Activated CD4-positive, alpha-beta T cell treated with anti-CD3 and anti-CD28 coated beads for 36 hours (primary cell): Measurements from ENCODE around the gene CCDC57. TPM values are rescaled to one million over a fixed set of nuclear protein-coding genes. Genes with fewer than 3 reads are reported as not detected.
"Not testable (repeated sequence)": the region's sequence is repeated elsewhere in the genome, so short reads cannot be mapped to it uniquely, and the experiment has no call there.

Experiments
- ATAC-seq: fragments of 200-7000 bp; cut with Tn5 transposase; one replicate; pipeline ENCODE4 v1.10.0; 2021; ENCODE audit warnings: mild to moderate bottlenecking, moderate library complexity
- CTCF ChIA-PET: fragments of 350-600 bp; sonication (Branson Sonifier 250); formaldehyde crosslinking; loops from one replicate; lab custom pipeline; 2021; ENCODE audit warnings: antibody characterized with exemption; lab: Charles Lee
- POLR2A ChIA-PET: fragments of 350-600 bp; sonication (Branson Sonifier 250); formaldehyde crosslinking; loops from one replicate; lab custom pipeline; 2021; ENCODE audit warnings: antibody characterized with exemption, inconsistent platforms; lab: Charles Lee
- DNase-seq: peaks from one replicate; pipeline ENCODE4 v3.0.0-alpha.2; 2020
- H3K27ac Mint-ChIP-seq: one replicate; pipeline ENCODE4 v1.8.0; 2021; ENCODE audit warnings: mixed read lengths
- H3K27me3 Mint-ChIP-seq: one replicate; pipeline ENCODE4 v1.8.0; 2021; ENCODE audit warnings: mixed read lengths
- H3K36me3 Mint-ChIP-seq: one replicate; pipeline ENCODE4 v1.8.0; 2021; ENCODE audit warnings: low read depth, mixed read lengths
- H3K4me1 Mint-ChIP-seq: one replicate; pipeline ENCODE4 v1.8.0; 2021; ENCODE audit warnings: mixed read lengths
- H3K4me3 Mint-ChIP-seq: one replicate; pipeline ENCODE4 v1.8.0; 2021; ENCODE audit warnings: mild to moderate bottlenecking, moderate library complexity, mixed read lengths
- H3K9me3 Mint-ChIP-seq: one replicate; pipeline ENCODE4 v1.8.0; 2021; ENCODE audit warnings: low read depth, mixed read lengths
- intact Hi-C, 2 experiments: fragments of 100-400 bp; cut with DNase I in 1 of 2; cut with micrococcal nuclease in 1 of 2; formaldehyde crosslinking; loops; one replicate each; pipeline versions ENCODE4 v1.14.2 to v1.15.1; 2022 to 2024; cut with DNase I, micrococcal nuclease
- total RNA-seq, 2 experiments: library from RNA; stranded (reverse); gene quantifications; one replicate each; pipeline ENCODE4 v1.2.3, GENCODE V29; 2021

CCDC57 gene, protein sequence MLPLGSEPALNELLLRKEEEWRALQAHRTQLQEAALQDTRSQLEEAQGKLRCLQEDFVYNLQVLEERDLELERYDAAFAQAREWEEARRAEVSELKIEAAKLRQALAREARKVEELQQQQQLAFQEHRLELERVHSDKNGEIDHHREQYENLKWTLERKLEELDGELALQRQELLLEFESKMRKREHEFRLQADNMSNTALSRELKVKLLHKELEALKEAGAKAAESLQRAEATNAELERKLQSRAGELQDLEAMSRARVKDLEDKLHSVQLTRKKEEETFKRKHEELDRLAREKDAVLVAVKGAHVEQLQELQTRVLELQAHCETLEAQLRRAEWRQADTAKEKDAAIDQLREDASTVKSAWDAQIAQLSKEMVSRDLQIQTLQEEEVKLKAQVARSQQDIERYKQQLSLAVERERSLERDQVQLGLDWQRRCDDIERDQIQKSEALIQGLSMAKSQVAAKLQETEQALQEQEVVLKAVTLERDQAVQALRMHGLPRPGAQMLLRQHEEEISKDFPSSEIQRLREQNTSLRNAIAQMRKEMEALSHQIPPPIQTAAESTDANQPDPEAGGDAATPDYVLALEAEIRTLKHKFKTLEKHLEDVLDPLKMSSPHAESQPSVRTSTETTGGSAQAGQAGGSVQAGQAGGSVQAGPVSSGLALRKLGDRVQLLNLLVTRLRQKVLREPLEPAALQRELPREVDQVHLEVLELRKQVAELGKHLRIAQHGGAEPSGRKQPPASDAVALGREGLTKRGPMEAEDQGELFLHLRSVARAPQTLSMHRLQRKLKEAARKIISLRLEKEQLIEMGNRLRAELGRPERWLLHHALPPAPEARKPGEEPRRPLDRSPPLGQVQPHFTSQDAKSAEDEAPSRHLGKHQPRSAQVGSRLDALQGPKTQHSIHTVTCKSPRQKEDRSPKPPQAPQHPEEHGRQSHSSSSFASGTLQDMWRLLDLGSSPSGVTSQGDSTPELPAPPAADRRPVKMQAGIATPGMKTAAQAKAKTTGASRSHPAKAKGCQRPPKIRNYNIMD
- 10 to 100 TPM; 41.6 to 43.8 TPM for total RNA-seq

DNA sequence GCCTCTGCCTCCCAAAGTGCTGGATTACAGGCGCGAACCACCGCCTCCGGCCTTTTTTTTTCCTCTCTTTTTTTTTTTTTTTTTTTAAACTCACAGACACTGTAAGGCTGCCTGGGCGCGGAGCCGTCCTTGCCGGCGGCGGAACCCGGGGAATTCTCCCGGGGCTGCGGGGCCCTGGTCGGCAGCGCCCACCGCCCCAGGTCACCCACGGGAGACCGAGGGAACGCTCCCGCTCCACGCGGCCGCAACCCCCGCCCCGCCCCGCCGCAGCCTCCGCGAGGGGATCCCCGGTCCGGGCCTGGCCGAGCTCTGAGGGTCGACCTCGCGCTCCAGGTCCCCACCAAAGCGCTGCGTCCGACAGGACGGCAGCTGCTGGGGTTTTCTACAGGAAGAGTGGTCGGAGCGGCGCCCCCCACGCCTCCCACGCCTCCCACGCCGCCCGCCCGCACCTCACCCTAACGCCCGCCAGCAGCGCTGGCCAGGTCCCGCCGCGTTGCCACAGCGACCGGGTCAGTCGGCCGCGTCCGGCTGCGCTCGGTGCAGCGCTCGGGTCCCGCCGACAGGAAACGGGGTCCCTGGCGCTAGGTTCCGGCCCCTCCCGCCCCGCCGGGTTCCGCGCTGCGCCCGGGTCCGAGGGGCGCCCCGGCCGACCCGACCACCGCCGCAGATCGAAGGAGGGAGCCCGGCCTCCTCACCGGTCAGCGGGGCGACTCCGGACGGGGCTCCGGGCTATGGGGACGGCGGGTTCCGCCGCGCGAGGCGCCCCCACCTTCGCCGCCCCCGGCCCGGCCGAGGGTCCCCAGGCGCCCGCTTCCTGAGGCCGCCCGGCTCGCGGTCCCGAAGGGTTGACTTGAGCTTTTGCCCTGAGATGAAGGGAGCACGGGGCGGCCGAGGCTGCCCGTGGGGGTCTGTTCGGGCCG lies at the start of gene CCDC57:
TSS of gene CCDC57 (minus strand) at position 512 of the 920 bp plus-strand sequence. CDS start 10,898 bp downstream, outside the sequence.
- ATAC-seq (peak; percentile 67), DNase-seq (peak; percentile 88)
- Mint-ChIP-seq H3K36me3 (peaks cover 2% of the 10 kb centered on the region), H3K27me3 (no peaks in the 10 kb centered on the region), H3K4me1 (peaks cover 39% of the 10 kb centered on the region), H3K27ac (peak within 1 kb of the TSS; percentile 66), H3K4me3 (peak within 1 kb of the TSS; percentile 76), H3K9me3 (no peaks in the 10 kb centered on the region)
- ChIA-PET POLR2A (no interaction called here), CTCF (interaction anchor here (1.4 to 1.5 kb wide), 2 partner anchors 11 to 71 kb away, joined by 3 to 5 read pairs; no protein-coding TSS in a partner anchor)
- intact Hi-C loops: loop anchor here in 1 of 2 experiments (1.0 to 2.0 kb wide), 4 partner anchors 16 to 379 kb away; partner anchors contain the start of genes FASN and MCRIP1

- ATAC-seq (no peak), DNase-seq (no peak)
- Mint-ChIP-seq H3K9me3 (peaks cover 8% of the 10 kb centered on the region), H3K36me3 (peaks cover 79% of the 10 kb centered on the region), H3K27me3 (no peaks in the 10 kb centered on the region), H3K4me3 (no peak overlapping the region), H3K27ac (peak overlapping the region; percentile 42), H3K4me1 (peaks cover 40% of the 10 kb centered on the region)
- CTCF ChIA-PET: interaction anchor here (0.6 to 1.0 kb wide), 3 partner anchors 14 to 126 kb away, joined by 3 read pairs; partner anchors contain the start of gene CD7
- intact Hi-C loops: no loop called here
- POLR2A ChIA-PET: no interaction called here
Observed at GRCh38 chr17:82262344-82262743, 49.7 kb upstream of the CCDC57 start.

GRCh38 chr17:82259972-82260961 lies 47.6 kb upstream of the CCDC57 start:
- H3K4me3 Mint-ChIP-seq, POLR2A ChIA-PET, DNase-seq, H3K9me3 Mint-ChIP-seq, intact Hi-C loops, ATAC-seq, H3K27me3 Mint-ChIP-seq: not testable (repeated sequence)
- CTCF ChIA-PET: interaction anchor here (0.6 kb wide), 1 partner anchor 208 kb away, joined by 4 read pairs; no protein-coding TSS in a partner anchor
- Mint-ChIP-seq H3K27ac (peak overlapping the region; percentile 66), H3K36me3 (peaks cover 80% of the 10 kb centered on the region), H3K4me1 (peaks cover 28% of the 10 kb centered on the region)

DNA sequence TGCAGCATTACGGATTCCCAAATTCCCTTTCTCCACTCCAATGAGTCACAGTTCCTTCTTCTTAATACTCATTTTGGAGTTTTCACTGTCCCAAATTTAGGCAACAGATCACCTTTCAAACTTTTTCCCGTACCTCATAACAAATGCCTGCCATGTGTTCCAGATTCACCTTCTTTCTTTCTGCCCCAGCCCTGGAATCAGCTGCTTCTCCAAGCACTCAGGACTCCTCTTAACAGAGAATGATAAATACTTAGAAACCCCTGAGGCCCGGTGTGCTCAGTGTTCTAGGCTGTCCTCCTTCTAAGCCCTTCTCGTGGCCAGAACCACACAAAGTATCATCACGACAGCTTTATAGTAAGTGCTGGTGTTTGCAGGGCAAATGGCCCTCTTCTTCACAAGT lies 45.9 kb upstream of the CCDC57 start:
- ChIA-PET CTCF (no interaction called here), POLR2A (no interaction called here)
- no peak overlapping the region for H3K4me3 Mint-ChIP-seq
- intact Hi-C loops: no loop called here
- DNase-seq: no peak
- H3K4me1 Mint-ChIP-seq: peaks cover 24% of the 10 kb centered on the region
- peaks cover 69% of the 10 kb centered on the region for H3K36me3 Mint-ChIP-seq
- peaks cover 8% of the 10 kb centered on the region for H3K9me3 Mint-ChIP-seq
- no peak for ATAC-seq
- H3K27ac Mint-ChIP-seq: peak overlapping the region; percentile 44
- no peaks in the 10 kb centered on the region for H3K27me3 Mint-ChIP-seq

GRCh38 chr17:82257473-82257872 lies 44.8 kb upstream of the CCDC57 start:
- ATAC-seq: peak; percentile 98
- peak; percentile 81 for DNase-seq
- Mint-ChIP-seq H3K4me3 (no peak overlapping the region), H3K27me3 (no peaks in the 10 kb centered on the region), H3K9me3 (peaks cover 8% of the 10 kb centered on the region), H3K4me1 (peaks cover 24% of the 10 kb centered on the region), H3K36me3 (peaks cover 75% of the 10 kb centered on the region), H3K27ac (peak overlapping the region; percentile 83)
- ChIA-PET POLR2A (no interaction called here), CTCF (interaction anchor here (0.8 kb wide), 1 partner anchor 89 kb away, joined by 3 read pairs; no protein-coding TSS in a partner anchor)
- intact Hi-C loops: loop anchor here in 1 of 2 experiments (1.0 kb wide), 1 partner anchor 15 kb away; no protein-coding TSS in a partner anchor

GRCh38 chr17:82256242-82256885 lies 43.7 kb upstream of the CCDC57 start:
- peaks cover 75% of the 10 kb centered on the region for H3K36me3 Mint-ChIP-seq
- intact Hi-C loops: no loop called here
- H3K4me3 Mint-ChIP-seq: no peak overlapping the region
- no peak overlapping the region for H3K27ac Mint-ChIP-seq
- POLR2A ChIA-PET: no interaction called here
- ATAC-seq (no peak), DNase-seq (no peak)
- no peaks in the 10 kb centered on the region for H3K27me3 Mint-ChIP-seq
- peaks cover 24% of the 10 kb centered on the region for H3K4me1 Mint-ChIP-seq
- H3K9me3 Mint-ChIP-seq: peaks cover 8% of the 10 kb centered on the region
- CTCF ChIA-PET: interaction anchor here (0.6 to 0.7 kb wide), 2 partner anchors 102 to 368 kb away, joined by 3 read pairs; no protein-coding TSS in a partner anchor

DNA sequence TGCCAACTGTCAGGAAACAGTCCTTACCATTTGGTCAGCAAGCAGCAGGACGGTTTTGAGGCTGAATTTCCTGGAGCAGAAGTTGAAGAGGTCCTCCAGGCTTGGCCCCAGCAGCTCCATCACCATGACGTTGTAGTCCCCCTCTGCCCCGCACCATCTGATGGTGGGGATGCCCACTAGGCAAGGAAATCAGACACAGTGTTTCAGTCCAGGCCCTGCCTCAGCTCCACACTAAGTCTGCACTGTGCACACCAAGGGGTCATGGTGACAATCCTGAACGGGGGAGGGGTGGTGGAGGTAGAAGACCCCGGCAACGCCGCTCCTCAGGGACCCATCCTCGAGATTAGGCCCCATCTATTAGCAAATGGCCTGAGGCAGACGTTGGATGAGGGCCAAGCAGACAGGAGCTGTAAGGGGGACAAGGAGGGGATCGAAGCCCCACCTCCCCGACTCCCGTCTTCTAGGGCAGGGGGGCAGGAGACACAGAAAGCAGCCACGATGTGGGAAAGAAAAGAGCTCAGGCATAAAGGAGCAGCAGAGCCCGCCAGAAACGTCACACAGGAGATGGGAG lies 42.8 kb upstream of the CCDC57 start:
- Mint-ChIP-seq H3K36me3 (peaks cover 74% of the 10 kb centered on the region), H3K4me1 (peaks cover 21% of the 10 kb centered on the region), H3K4me3 (no peak overlapping the region), H3K27me3 (no peaks in the 10 kb centered on the region), H3K27ac (peak overlapping the region; percentile 67), H3K9me3 (no peaks in the 10 kb centered on the region)
- POLR2A ChIA-PET: no interaction called here
- CTCF ChIA-PET: interaction anchor here (0.6 to 0.7 kb wide), 4 partner anchors 67 to 367 kb away, joined by 3 read pairs; no protein-coding TSS in a partner anchor
- intact Hi-C loops: no loop called here
- no peak for ATAC-seq
- DNase-seq: no peak

DNA sequence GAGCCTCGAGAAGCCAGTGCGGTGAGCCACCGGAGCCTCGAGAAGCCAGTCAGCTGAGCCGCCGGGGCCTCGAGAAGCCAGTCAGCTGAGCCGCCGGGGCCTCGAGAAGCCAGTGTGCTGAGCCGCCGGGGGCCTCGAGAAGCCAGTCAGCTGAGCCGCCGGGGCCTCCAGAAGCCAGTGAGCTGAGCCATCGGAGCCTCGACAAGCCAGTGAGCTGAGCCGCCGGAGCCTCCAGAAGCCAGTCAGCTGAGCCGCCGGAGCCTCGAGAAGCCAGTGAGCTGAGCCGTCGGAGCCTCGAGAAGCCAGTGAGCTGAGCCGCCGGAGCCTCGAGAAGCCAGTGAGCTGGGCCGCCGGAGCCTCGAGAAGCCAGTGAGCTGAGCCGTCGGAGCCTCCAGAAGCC lies 42.1 kb upstream of the CCDC57 start:
- POLR2A ChIA-PET, ATAC-seq, intact Hi-C loops, H3K27me3 Mint-ChIP-seq, H3K4me3 Mint-ChIP-seq, DNase-seq, CTCF ChIA-PET, H3K27ac Mint-ChIP-seq, H3K9me3 Mint-ChIP-seq: not testable (repeated sequence)
- Mint-ChIP-seq H3K4me1 (peaks cover 17% of the 10 kb centered on the region), H3K36me3 (peaks cover 66% of the 10 kb centered on the region)

DNA sequence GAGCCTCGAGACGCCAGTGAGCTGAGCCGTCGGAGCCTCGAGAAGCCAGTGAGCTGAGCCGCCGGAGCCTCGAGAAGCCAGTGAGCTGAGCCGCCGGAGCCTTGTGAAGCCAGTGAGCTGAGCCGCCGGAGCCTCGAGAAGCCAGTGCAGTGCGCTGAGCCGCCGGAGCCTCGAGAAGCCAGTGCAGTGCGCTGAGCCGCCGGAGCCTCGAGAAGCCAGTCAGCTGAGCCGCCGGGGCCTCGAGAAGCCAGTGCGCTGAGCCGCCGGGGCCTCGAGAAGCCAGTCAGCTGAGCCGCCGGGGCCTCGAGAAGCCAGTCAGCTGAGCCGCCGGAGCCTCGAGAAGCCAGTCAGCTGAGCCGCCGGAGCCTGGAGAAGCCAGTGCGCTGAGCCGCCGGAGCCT lies 41.5 kb upstream of the CCDC57 start:
- H3K9me3 Mint-ChIP-seq, H3K4me3 Mint-ChIP-seq, ATAC-seq, DNase-seq, H3K27me3 Mint-ChIP-seq, CTCF ChIA-PET, intact Hi-C loops, H3K27ac Mint-ChIP-seq: not testable (repeated sequence)
- peaks cover 17% of the 10 kb centered on the region for H3K4me1 Mint-ChIP-seq
- POLR2A ChIA-PET: interaction anchor here (0.7 kb wide), 1 partner anchor 11 kb away, joined by 3 read pairs; no protein-coding TSS in a partner anchor
- peaks cover 64% of the 10 kb centered on the region for H3K36me3 Mint-ChIP-seq
